GM21528 (cell line): ENCODE data around the gene ZNF215.
"Not testable (repeated sequence)": the region's sequence is repeated elsewhere in the genome, so short reads cannot be mapped to it uniquely, and the experiment has no call there.

Experiments used
- ATAC-seq: cut with Tn5 transposase; IDR thresholded peaks from one replicate; pipeline ENCODE4 v1.9.1; 2021; ENCODE audit warnings: mild to moderate bottlenecking, moderate library complexity; ENCODE audit not compliant: unreplicated experiment, low FRiP score

The ZNF215 gene

DNA sequence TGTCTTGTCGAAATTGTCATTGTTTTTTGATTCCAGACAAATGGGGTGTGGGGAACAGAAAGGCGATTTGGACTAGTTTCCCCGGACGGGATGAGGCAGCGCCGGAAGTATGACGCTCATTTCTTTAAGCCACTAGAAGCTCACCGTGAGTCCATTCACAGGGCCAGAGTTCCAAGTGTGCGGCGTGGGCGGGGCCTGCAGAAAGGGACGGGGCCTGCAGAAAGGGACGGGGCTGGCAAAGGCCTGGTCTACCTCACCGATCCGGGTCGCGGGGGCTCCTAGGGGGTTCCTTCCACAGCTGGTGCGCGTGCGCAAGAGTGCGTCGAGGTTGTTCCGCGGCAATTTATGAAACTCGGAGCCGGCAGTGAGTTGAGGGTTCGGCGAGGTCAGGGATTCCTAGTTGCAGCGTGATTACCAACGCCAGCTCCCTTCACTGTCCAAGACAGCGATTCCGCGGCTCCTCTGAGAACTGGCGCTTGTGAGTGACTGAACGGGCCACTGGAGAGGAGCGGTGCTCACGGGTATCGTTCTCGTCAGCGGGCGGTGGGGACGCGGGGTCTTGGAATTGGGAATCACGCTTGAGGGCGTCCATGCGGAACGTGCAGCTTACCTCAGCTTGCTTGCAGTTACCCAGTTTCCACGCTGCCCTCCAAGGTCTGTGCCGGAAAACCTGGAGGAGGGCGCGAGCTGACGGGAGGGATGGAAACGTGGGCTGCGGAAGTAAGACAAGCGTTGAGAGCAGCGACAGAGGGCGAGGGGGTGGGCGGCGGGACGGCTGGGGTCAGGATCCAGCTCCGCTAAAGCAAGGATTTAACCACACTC is at the start of gene ZNF215:
Gene ZNF215, plus strand, starts transcription at position 219 of the 822 bp plus-strand sequence. CDS start 5,847 bp downstream, outside the sequence.
- ATAC-seq, result peak; percentile 60

DNA sequence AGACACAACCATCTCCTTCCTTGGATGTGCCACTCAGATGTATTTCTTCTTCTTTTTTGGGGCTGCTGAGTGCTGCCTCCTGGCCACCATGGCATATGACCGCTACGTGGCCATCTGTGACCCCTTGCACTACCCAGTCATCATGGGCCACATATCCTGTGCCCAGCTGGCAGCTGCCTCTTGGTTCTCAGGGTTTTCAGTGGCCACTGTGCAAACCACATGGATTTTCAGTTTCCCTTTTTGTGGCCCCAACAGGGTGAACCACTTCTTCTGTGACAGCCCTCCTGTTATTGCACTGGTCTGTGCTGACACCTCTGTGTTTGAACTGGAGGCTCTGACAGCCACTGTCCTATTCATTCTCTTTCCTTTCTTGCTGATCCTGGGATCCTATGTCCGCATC is 49.3 kb upstream of the ZNF215 start:
- ATAC-seq, result no peak

DNA sequence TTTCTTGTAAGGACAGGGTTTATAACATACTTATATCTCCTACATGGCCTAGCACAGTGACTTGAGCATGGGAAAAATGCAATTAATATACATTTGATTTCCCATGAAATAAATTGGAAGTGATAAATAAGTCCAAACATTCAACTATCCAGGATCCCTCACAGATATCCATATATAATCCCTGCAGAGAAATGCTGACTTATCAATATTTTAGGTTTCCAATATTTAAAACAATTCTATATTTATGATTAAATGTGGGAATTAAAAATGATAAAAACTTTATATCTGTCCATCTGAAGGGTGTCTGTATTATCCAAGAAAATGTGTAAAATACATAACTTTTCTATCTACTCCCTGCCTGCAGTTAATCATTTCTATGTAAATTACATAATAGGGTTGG is 43.5 kb upstream of the ZNF215 start:
- no peak for ATAC-seq

DNA sequence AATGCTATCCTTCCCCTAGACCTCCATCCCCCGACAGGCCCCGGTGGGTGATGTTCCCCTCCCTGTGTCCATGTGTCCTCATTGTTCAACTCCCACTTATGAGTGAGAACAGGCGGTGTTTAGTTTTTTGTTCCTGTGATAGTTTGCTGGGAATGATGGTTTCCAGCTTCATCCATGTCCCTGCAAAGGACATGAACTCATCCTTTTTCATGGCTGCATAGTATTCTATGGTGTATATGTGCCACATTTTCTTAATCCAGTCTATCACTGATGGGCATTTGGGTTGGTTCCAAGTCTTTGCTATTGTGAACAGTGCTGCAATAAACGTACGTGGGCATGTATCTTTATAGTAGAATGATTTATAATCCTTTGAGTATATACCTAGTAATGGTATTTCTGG is 38.5 kb upstream of the ZNF215 start:
- ATAC-seq, result not testable (repeated sequence)

DNA sequence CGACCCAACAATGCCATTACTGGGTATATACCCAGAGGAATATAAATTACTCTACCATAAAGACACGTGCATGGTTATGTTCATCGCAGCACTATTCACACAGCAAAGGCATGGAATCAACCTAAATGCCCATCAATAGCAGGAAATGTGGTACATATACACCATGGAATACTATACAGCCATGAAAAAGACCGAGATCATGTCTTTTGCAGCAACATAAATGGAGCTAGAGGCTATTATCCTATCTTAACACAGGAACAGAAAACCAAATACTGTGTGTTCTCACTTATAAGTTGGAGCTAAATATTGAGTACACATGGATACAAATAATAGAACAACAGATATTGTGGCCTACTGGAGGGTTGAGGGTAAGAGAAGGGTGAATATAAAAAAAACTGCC is 37.4 kb upstream of the ZNF215 start:
- ATAC-seq, result no peak

DNA sequence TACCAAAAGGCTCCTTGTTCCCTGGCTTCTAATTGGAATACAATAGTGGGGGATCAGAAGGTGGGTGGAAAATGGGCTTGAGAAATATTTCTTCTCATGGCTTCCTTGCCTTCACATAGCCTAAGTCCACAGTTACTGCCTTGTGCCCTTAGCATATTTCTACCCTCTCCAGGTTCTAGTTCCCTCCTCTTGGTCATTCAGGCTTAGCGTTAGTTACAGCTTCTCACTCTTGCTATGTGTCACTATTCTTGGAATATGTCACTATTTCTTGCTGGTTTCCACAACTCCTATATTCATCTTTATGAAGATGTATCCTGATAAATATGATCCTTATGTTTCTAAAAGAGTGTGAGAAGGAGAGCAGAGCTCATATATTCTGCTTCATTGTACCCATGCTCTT is 36.4 kb upstream of the ZNF215 start:
- no peak for ATAC-seq

DNA sequence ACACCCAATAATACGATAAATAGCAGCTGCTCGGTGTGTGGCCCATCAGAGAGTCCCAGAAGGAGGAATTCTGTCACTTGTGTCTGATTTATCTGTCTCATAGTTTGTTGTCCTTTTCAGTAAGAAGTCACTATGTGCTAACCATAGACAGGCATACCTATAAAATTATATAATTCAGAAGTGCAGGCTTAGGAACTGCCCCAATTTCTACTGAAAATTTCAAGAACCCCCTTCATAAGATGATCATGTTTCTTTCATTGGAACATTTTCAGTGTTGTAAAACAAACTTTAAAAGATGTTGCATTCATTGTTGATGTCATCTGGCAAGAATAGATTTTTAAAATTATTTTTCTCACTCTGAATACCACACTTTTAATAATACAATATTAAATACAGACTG is 33.8 kb upstream of the ZNF215 start, which contains the start of gene OR2D2:
Gene OR2D2, minus strand, starts transcription at position 101 of the 400 bp plus-strand sequence. Its CDS starts 0 bp downstream, at position 101.
- ATAC-seq, result no peak

DNA sequence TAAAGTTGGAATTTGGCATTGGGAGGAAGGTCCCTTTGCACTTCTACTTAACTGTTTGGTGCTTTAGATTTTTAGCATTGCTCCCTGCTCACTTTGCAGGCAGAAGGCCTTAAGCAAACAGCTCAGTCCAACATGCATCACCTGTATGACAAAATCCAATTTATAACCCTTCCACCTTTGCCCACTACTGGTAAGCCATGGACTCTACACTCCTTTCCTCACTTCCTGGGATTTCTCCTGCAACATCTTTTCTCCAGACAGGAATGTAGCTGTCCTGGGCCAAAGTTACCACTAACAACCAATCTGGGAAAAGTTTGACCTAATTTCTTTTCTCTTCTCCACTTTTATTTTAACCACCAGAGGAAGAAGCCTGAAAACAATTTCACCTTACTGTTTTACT is 32.1 kb upstream of the ZNF215 start:
- no peak for ATAC-seq

DNA sequence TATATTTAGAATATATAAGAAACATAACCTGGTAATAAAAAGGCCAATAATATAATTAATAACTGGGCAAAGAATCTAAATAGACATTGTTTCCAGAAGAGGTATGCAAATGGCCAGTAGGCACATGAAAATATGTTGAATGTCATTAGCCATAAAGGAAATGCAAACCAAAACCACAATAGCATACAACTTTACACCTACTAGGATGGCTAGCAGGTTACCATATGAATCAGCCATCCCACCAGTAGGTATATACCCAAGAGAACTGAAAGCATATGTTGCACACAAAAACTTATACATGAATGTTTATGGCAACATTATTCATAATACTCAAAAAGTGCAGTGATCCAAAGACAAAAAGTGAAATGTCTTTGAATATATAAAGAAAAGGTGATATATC is 31.2 kb upstream of the ZNF215 start:
- peak; percentile 83 for ATAC-seq

DNA sequence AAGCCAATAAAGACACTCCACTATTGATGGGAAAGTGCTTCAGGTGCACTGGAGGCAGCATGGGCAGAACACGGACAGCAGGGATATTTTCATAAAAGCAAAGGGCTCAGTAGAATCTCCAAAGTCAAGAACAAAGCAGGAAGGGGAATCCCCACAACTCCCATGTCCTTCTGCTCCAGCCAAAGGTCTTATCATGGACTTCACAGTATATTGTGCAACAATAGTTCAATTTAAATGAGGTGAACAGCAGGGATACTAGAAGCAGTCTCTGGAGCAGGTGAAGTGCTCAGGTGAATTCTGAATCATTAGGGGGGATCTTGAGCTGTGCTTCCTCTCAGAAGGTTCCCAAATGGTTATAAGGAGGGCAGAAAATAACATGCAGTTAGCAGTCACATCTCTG is 27.3 kb upstream of the ZNF215 start:
- ATAC-seq, result no peak

DNA sequence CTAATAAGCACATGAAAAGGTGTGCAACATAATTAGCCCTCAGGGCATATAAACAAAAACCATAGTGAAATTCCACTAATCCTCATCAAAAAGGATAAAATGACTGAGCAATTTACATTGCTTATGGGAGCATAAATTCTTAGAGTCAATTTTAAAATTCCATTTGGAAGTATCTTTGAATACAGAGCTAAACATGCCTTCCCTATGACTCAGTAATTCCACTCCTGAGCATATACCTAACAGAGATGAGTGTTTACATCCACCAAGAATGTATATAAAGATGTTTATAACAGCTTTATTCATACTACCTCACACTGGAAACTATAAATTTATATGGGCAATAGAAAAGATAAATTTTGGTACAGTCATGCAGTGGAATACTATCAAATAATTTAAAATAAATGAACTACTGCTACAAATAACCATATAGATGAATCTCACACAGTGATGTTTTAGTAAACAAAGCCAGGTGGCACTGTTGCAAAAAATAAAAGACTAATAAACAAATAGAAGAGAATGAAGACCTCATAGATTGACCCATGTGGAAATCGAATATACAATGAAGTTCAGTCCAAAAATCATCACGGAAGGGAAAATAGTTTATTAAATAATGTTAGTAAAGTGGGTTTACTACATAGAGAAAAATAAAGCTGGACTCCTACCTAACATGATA is 25.8 kb upstream of the ZNF215 start:
- ATAC-seq, result no peak

DNA sequence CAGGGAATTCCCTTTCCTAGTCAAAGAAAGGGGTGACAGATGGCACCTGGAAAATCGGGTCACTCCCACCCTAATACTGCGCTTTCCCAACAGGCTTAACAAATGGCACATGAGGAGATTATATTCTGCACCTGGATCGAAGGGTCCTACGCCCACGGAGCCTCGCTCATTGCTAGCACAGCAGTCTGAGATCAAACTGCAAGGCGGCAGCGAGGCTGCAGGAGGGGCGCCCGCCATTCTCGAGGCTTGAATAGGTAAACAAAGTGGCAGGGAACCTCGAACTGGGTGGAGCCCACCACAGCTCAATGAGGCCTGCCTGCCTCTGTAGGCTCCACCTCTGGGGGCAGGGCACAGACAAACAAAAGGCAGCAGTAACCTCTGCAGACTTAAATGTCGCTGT is 21.4 kb upstream of the ZNF215 start:
- ATAC-seq, result not testable (repeated sequence)

DNA sequence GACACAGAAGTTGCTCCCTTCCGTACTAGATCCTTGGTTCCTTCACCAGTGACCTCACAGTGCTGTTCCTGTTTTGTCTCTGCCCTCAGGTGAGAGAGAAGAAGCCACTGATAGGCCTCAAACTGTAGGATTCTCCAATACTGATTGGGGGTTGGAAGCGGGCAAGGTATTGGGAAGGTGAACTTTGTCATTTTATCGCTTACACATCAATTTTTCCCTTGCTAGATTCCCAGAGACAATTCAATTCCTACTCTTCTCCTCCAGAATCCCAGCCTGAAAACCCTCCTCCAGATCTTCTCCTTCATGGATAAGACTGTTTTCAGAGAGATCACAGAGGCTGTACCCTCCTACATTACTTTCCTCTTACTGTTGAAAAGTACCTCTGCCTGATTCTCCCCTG is 14.8 kb upstream of the ZNF215 start:
- no peak for ATAC-seq

DNA sequence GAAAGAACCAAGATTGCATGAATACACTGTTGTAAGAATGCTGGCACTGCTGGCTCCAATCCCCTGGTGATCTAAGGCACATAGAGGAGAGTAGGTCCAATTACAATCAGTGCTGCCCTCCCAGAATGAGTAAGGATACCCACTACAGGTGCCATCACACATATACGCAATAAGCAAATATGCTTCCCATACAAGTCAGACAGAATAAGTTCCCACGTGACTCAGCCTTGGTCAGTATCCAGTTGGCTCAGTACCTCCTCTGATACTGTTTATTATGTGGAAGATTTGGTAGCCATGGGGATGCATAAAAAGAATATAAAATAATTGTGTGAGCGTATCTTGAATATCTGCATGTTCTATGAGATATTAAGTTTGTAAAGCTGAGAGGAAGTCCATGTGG is 14.3 kb upstream of the ZNF215 start:
- no peak for ATAC-seq

DNA sequence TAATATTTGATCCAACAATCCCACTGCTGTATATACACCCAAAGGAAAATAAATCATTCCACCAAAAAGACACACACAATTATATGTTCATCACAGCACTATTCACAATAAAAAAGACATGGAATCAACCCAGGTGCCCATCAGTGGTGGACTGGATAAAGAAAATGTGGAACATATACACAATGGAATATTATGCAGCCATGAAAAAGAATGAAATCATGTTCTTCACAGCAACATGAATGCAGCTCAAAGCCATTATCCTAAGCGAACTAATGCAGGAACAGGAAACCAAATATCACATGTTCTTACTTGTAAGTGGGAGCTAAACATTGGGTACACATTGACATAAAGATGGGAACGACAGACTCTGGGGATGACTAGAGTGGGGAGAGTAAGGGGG is 6.5 kb upstream of the ZNF215 start:
- ATAC-seq, result no peak

DNA sequence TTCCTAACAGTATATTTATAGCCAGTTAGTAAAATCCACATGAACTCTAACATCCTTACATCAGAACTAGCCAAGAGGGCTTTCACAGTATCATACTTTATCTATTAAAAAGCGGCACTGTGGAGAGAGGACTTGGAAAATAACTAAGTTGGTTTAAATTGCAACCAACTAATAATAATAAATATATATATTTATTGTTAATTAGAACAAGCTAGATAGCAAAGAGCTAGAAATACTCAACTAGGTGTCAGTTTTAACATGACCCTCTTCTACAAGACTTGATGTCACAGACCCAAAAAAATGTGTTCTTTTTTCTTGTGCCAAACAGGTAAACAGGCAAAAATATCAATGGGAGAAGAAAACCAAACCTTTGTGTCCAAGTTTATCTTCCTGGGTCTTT is 5.5 kb upstream of the ZNF215 start, which contains the start of gene OR2D3:
Gene OR2D3, plus strand, starts transcription at position 301 of the 400 bp plus-strand sequence. Its CDS starts 0 bp downstream, at position 301.
- no peak for ATAC-seq

DNA sequence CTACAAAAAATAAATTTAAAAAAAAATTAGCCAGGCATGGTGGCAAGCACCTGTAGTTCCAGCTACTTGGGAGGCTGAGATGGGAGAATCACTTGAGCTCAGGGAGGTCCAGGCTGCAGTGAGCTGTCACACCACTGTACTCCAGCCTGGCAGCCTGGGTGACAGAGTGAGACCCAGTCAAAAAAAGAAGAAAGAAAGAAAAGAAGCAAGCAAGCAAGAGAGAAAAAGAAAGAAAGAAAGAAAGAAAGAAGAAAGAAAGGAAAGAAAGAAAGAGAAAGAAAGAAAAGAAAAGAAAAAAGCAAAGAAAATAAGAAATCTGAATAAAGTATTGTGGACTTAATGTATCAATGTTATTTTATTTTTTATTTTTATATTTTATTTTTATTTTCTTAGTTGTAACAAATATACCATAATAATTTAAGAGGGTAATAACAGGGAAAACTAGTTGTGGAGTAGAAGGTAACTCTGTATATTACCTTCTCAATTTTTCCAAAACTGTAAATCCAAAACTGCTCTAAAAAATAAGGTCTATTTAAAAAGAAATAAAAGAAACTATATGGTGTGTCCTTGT is 1.1 kb upstream of the ZNF215 start:
- no peak for ATAC-seq

DNA sequence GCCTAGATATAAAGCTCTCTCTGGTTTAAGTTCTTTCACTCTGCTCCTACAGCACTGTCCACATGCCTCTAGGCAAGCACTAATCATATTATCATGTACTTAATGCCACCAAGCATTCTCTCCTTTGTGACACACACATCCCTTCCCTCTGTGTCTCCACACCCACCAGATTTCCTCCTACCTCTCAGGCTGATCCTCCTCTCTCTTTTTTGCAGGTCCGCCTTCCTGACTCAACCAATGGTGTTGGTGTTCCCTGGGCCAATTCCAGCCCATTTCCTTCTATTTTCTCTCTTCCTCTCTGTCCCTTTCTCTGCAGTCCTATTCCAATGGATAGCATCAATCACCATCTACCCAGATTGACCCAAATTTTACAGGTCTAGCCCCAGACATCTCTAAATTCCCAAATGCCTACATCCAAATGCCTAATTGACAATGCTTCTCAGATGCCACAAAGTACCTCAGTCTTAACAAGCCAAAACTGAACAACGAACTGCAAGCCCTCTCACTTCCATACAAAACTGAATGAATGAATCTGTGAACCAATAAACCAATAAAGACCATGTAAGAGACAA is 504 bp upstream of the ZNF215 start:
- ATAC-seq, result peak; percentile 17

DNA sequence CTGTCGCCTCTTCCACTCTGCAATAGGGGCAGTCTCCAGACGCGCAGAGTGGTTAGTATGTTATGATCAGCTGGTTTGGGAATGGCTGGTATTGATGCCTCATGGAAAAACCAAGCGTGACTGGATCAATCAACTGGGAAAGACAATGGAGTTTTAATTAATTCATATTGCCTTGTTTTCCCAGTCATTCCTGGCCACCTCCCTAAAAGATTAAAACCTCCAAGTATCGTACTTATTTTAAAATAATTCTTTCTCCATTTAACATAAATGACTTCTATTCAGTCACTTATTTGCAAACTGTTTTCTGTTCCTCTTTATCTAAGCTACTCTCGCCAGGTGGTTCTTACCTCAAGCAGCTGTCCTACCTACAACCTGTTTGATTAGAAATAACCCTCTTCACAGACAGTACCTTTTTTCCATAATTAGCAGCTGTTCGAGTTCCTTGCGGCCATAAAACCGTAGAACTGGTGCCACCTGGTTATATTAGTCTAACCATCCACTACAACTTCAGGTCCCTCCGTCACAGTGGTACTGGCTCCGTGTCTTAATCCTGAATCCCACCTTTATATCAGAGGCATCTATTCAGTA is 898 bp downstream of the ZNF215 start:
- ATAC-seq, result peak; percentile 73

DNA sequence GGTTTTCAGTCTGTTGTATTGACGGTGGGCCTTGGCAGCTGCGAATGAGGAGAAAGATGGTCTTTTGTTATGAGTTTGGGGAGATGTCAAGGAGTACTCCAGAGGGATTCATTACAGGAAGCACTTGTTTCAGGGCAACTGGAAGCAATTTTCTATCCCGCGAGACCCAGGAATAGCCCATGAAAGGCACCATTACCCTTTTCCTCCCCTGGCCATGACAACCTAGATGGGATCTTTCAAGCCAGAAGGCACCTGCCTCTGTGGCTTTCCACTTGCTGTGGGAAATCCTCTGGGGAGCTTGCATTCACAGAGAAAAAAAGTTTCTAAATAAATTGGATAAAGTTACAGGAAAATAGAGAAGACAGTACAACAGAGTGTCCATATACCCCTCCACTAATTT is 2.7 kb downstream of the ZNF215 start:
- no peak for ATAC-seq
